ENCODE data around the gene NRG3.

The NRG3 gene

GRCh38 chr10:82278401-82279182, 403.6 kb downstream of the NRG3 start:
- ATAC-seq, result no peak
- no peak for TF ChIP-seq ZFP30 (CRISPR knock-in tag; IDR thresholded peaks at IDR 0.05)
- TF ChIP-seq, protein P1, sequence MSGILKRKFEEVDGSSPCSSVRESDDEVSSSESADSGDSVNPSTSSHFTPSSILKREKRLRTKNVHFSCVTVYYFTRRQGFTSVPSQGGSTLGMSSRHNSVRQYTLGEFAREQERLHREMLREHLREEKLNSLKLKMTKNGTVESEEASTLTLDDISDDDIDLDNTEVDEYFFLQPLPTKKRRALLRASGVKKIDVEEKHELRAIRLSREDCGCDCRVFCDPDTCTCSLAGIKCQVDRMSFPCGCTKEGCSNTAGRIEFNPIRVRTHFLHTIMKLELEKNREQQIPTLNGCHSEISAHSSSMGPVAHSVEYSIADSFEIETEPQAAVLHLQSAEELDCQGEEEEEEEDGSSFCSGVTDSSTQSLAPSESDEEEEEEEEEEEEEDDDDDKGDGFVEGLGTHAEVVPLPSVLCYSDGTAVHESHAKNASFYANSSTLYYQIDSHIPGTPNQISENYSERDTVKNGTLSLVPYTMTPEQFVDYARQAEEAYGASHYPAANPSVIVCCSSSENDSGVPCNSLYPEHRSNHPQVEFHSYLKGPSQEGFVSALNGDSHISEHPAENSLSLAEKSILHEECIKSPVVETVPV (CRISPR knock-in tag; IDR thresholded peaks at IDR 0.05), result no peak
- TF ChIP-seq ARNTL (CRISPR knock-in tag; IDR thresholded peaks at IDR 0.05; ENCODE audit: borderline replicate concordance, low read depth), result no peak
- no peak for TF ChIP-seq CREB5 (CRISPR knock-in tag; IDR thresholded peaks at IDR 0.05; ENCODE audit: low read depth)
- TF ChIP-seq TSHZ2 (CRISPR knock-in tag; IDR thresholded peaks at IDR 0.05), result no peak
- TF ChIP-seq PPARA (CRISPR knock-in tag; IDR thresholded peaks at IDR 0.05; ENCODE audit: borderline replicate concordance), result no peak
- TF ChIP-seq, protein P2, sequence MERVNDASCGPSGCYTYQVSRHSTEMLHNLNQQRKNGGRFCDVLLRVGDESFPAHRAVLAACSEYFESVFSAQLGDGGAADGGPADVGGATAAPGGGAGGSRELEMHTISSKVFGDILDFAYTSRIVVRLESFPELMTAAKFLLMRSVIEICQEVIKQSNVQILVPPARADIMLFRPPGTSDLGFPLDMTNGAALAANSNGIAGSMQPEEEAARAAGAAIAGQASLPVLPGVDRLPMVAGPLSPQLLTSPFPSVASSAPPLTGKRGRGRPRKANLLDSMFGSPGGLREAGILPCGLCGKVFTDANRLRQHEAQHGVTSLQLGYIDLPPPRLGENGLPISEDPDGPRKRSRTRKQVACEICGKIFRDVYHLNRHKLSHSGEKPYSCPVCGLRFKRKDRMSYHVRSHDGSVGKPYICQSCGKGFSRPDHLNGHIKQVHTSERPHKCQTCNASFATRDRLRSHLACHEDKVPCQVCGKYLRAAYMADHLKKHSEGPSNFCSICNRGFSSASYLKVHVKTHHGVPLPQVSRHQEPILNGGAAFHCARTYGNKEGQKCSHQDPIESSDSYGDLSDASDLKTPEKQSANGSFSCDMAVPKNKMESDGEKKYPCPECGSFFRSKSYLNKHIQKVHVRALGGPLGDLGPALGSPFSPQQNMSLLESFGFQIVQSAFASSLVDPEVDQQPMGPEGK (CRISPR knock-in tag; IDR thresholded peaks at IDR 0.05; ENCODE audit: borderline replicate concordance), result no peak
- no peak for TF ChIP-seq TCF4 (CRISPR knock-in tag; IDR thresholded peaks at IDR 0.05; ENCODE audit: borderline replicate concordance)
- no peak for TF ChIP-seq ZNF70 (CRISPR knock-in tag; IDR thresholded peaks at IDR 0.05)
- TF ChIP-seq ZC3H10 (CRISPR knock-in tag; IDR thresholded peaks at IDR 0.05), result no peak
- TF ChIP-seq GLIS3 (CRISPR knock-in tag; IDR thresholded peaks at IDR 0.05), result no peak
- TF ChIP-seq ESRRG (CRISPR knock-in tag; IDR thresholded peaks at IDR 0.05), result no peak
- TF ChIP-seq TOX (CRISPR knock-in tag; IDR thresholded peaks at IDR 0.05; ENCODE audit: borderline replicate concordance), result no peak
- no peak for TF ChIP-seq BACH2 (CRISPR knock-in tag; IDR thresholded peaks at IDR 0.05; ENCODE audit: borderline replicate concordance)
- no peak for TF ChIP-seq ZNF565 (CRISPR knock-in tag; conservative IDR thresholded peaks at IDR 0.05; ENCODE audit: low read depth)
- no peak for TF ChIP-seq OSR1 (CRISPR knock-in tag; IDR thresholded peaks at IDR 0.05)
- TF ChIP-seq ZNF8 (CRISPR knock-in tag; IDR thresholded peaks at IDR 0.05), result no peak
- no peak for TF ChIP-seq CSDC2 (CRISPR knock-in tag; IDR thresholded peaks at IDR 0.05)
- TF ChIP-seq, protein P3, sequence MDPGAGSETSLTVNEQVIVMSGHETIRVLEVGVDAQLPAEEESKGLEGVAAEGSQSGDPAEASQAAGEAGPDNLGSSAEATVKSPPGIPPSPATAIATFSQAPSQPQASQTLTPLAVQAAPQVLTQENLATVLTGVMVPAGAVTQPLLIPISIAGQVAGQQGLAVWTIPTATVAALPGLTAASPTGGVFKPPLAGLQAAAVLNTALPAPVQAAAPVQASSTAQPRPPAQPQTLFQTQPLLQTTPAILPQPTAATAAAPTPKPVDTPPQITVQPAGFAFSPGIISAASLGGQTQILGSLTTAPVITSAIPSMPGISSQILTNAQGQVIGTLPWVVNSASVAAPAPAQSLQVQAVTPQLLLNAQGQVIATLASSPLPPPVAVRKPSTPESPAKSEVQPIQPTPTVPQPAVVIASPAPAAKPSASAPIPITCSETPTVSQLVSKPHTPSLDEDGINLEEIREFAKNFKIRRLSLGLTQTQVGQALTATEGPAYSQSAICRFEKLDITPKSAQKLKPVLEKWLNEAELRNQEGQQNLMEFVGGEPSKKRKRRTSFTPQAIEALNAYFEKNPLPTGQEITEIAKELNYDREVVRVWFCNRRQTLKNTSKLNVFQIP (CRISPR knock-in tag; IDR thresholded peaks at IDR 0.05; ENCODE audit: borderline replicate concordance, low read depth), result no peak
- no peak for TF ChIP-seq RARB (CRISPR knock-in tag; IDR thresholded peaks at IDR 0.05)

DNA sequence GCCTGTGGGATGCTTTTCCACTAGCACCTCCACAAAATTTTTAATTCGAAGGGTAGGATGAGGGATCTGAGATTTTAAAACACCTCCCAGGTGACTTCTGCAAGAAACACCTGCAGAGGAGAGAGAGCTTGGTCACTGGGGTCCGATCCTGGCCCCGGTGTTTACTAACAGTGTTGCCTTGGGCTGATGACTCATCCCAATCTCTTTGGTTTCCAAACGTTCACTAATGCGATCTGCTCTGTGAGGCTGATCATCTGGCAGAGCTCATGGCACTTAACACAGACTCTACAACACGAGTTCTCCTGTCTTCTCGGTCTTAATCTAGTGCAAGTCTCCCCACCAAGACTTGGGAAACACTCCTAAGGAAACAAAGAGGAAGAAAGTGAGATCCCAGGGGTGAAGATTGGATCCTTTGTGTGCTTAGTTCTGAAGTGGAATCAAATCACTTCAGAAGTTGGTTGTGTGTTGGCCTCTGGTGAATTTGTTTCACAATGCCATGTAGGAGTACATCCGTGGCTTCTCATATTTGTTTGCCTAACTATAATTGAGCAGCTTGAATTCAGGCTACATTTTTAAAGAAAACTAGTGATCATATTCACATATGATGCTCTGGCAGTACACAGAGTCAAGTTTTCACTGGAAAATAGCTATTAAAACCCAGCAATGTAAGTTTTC, 407.9 kb downstream of the NRG3 start:
- no peak for ATAC-seq
- TF ChIP-seq ZFP3 (CRISPR knock-in tag; IDR thresholded peaks at IDR 0.05), result no peak
- no peak for TF ChIP-seq ZNF70 (CRISPR knock-in tag; IDR thresholded peaks at IDR 0.05)
- TF ChIP-seq ZFP30 (CRISPR knock-in tag; IDR thresholded peaks at IDR 0.05), result no peak
- TF ChIP-seq ZNF565 (CRISPR knock-in tag; conservative IDR thresholded peaks at IDR 0.05; ENCODE audit: low read depth), result no peak
- no peak for TF ChIP-seq PPARA (CRISPR knock-in tag; IDR thresholded peaks at IDR 0.05; ENCODE audit: borderline replicate concordance)
